Keratinocyte (primary cell): Measurements from ENCODE around the gene OVCH2.

ENCODE experiments used
- EZH2 ChIP-seq: IDR thresholded peaks from one replicate; pipeline ENCODE4 v1.6.1; 2012; ENCODE audit warnings: inconsistent platforms, mild to moderate bottlenecking, low read length, moderate library complexity
- TF ChIP-seq, protein P1 (sequence below), 3 experiments: IDR thresholded peaks in 1 of 3; conservative IDR thresholded peaks in 1 of 3; optimal IDR thresholded peaks in 1 of 3; 2 replicates in 2 of 3; 3 replicates in 1 of 3; pipeline versions ENCODE3 to v1.5.1; 2011; ENCODE audit warnings: low read length in 3 of 3, mild to moderate bottlenecking in 3 of 3, moderate library complexity in 2 of 3, control low read depth in 1 of 3, inconsistent platforms in 1 of 3; ENCODE audit not compliant: insufficient read depth in 2 of 3; ENCODE audit errors: extremely low read depth in 1 of 3

DNA sequence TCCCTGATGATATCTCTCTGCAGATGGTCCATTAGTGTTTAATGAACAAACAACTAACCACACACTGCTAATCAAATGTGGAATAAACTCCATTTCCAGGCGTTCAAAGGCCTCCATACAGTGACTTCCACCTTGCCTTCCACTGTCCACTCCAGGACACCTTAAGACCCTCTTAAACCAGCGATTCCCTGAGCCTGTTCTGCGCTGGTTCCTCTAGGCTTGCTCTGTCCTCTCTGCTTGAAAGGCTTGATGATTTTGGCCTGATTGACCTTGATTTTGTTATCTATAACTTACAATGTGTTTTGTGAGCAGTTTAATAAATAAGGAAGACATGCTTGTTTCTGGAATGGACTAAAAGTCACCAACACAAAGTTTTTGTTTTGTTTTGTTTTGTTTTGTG is 12.0 kb downstream of the OVCH2 start:
- TF ChIP-seq, protein P1, sequence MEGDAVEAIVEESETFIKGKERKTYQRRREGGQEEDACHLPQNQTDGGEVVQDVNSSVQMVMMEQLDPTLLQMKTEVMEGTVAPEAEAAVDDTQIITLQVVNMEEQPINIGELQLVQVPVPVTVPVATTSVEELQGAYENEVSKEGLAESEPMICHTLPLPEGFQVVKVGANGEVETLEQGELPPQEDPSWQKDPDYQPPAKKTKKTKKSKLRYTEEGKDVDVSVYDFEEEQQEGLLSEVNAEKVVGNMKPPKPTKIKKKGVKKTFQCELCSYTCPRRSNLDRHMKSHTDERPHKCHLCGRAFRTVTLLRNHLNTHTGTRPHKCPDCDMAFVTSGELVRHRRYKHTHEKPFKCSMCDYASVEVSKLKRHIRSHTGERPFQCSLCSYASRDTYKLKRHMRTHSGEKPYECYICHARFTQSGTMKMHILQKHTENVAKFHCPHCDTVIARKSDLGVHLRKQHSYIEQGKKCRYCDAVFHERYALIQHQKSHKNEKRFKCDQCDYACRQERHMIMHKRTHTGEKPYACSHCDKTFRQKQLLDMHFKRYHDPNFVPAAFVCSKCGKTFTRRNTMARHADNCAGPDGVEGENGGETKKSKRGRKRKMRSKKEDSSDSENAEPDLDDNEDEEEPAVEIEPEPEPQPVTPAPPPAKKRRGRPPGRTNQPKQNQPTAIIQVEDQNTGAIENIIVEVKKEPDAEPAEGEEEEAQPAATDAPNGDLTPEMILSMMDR (optimal IDR thresholded peaks at IDR 0.05 in 1 of 3, IDR thresholded peaks at IDR 0.05 in 1 of 3, conservative IDR thresholded peaks at IDR 0.05 in 1 of 3; ENCODE audit: extremely low read depth in 1 of 3, insufficient read depth in 2 of 3, low read length in 3 of 3), result no peak
- no peak for TF ChIP-seq EZH2
